Liver (tissue), 9 donors: ENCODE data around the gene CMC2. TPM values are rescaled to one million over a fixed set of nuclear protein-coding genes. Genes with fewer than 3 reads are reported as not detected.

Source experiments
- DNase-seq: peaks from one replicate; pipeline ENCODE4 v3.0.0-alpha.2; 2017; ENCODE audit warnings: low spot score
- H3K27ac ChIP-seq, 2 donors: one replicate each; pipeline ENCODE4 v1.7.0; 2013; ENCODE audit warnings: inconsistent platforms in 2 of 2, low read length in 2 of 2, control low read depth in 1 of 2, low read depth in 1 of 2, mild to moderate bottlenecking in 1 of 2
- H3K27me3 ChIP-seq, 4 donors: one replicate each; pipeline versions ENCODE4 v1.6.1 to v1.7.0; 2013; ENCODE audit warnings: low read length in 3 of 4, inconsistent platforms in 1 of 4, mild to moderate bottlenecking in 1 of 4, moderate library complexity in 1 of 4; ENCODE audit not compliant: control insufficient read depth in 4 of 4, insufficient read depth in 4 of 4
- H3K36me3 ChIP-seq, 4 donors: one replicate each; pipeline versions ENCODE4 v1.6.1 to v1.7.0; 2013; ENCODE audit warnings: low read length in 3 of 4, mild to moderate bottlenecking in 3 of 4, low read depth in 1 of 4, moderate library complexity in 1 of 4; ENCODE audit not compliant: control insufficient read depth in 4 of 4, insufficient read depth in 3 of 4
- H3K4me1 ChIP-seq, 4 donors: one replicate each; pipeline versions ENCODE4 v1.6.1 to v1.7.0; 2013; ENCODE audit warnings: low read length in 3 of 4, mild to moderate bottlenecking in 3 of 4, moderate library complexity in 1 of 4; ENCODE audit not compliant: control insufficient read depth in 4 of 4, insufficient read depth in 4 of 4
- H3K4me3 ChIP-seq, 3 donors: one replicate each; pipeline versions ENCODE4 v1.6.1 to v1.7.0; 2013; ENCODE audit warnings: low read length in 3 of 3, control low read depth in 1 of 3, low read depth in 1 of 3, mild to moderate bottlenecking in 1 of 3
- H3K9ac ChIP-seq, 2 donors: one replicate each; pipeline ENCODE4 v1.7.0; 2013; ENCODE audit warnings: low read length in 2 of 2, mild to moderate bottlenecking in 2 of 2, moderate library complexity in 2 of 2, control low read depth in 1 of 2, low read depth in 1 of 2
- H3K9me3 ChIP-seq, 4 donors: one replicate each; pipeline versions ENCODE4 v1.6.1 to v1.7.0; 2013; ENCODE audit warnings: low read length in 3 of 4; ENCODE audit not compliant: control insufficient read depth in 4 of 4
- EGR1 ChIP-seq, 2 donors: IDR thresholded peaks; 2 replicates each; pipeline ENCODE4 v1.6.1; 2016 to 2018; ENCODE audit warnings: antibody characterized with exemption in 2 of 2, low read depth in 2 of 2
- FOXA1 ChIP-seq: IDR thresholded peaks from 2 replicates; pipeline ENCODE4 v1.6.1; 2016; ENCODE audit warnings: antibody characterized with exemption
- FOXA2 ChIP-seq: IDR thresholded peaks from 2 replicates; pipeline ENCODE4 v1.6.1; 2016; ENCODE audit warnings: antibody characterized with exemption
- HNF4A ChIP-seq, 2 donors: conservative IDR thresholded peaks; 2 replicates each; pipeline ENCODE4 v1.6.1; 2016; ENCODE audit warnings: antibody characterized with exemption in 2 of 2, mild to moderate bottlenecking in 2 of 2
- HNF4G ChIP-seq: IDR thresholded peaks from 2 replicates; pipeline ENCODE4 v1.6.1; 2016; ENCODE audit warnings: antibody characterized with exemption
- JUND ChIP-seq, 2 donors: IDR thresholded peaks; 2 replicates each; pipeline ENCODE4 v1.6.1; 2016; ENCODE audit warnings: antibody characterized with exemption in 2 of 2
- NR2F2 ChIP-seq: IDR thresholded peaks from 2 replicates; pipeline ENCODE4 v1.6.1; 2016; ENCODE audit warnings: antibody characterized with exemption
- RAD21 ChIP-seq, 2 donors: IDR thresholded peaks; 2 replicates each; pipeline ENCODE4 v1.6.1; 2016; ENCODE audit warnings: antibody characterized with exemption in 2 of 2, mild to moderate bottlenecking in 2 of 2
- SP1 ChIP-seq: IDR thresholded peaks from 2 replicates; pipeline ENCODE4 v1.6.1; 2018; ENCODE audit warnings: antibody characterized with exemption, mild to moderate bottlenecking
- TAF1 ChIP-seq: conservative IDR thresholded peaks from 2 replicates; pipeline ENCODE4 v1.6.1; 2016; ENCODE audit warnings: antibody characterized with exemption, mild to moderate bottlenecking
- WGBS: extraction: QIAGEN DNeasy Blood & Tissue Kit; methylation state at CpG from one replicate; pipeline ENCODE4 v1.1.7; 2013; 5-methylcytosine and 5-hydroxymethylcytosine counted together
- polyA plus RNA-seq, 2 donors: library from polyadenylated mRNA; stranded (reverse) in 1 of 2; unstranded in 1 of 2; fragments of 200-250 nt in 1 of 2; fragments of >200 nt in 1 of 2; fragmentation: Nextera tagmentation in 1 of 2; extraction: Ambion mirVana in 1 of 2; gene quantifications; one replicate each; pipeline versions ENCODE4 v1.2.1 to v1.2.3, GENCODE V29; 2013 to 2015
- total RNA-seq, 2 donors: library from RNA; depleted of rRNA; stranded (reverse); fragments of >200 nt; gene quantifications; one replicate each; pipeline ENCODE4 v1.2.3, GENCODE V29; 2014
- TF ChIP-seq, protein P1 (sequence below): IDR thresholded peaks from 2 replicates; pipeline ENCODE4 v1.6.1; 2016; ENCODE audit warnings: antibody characterized with exemption
- TF ChIP-seq, protein P2 (sequence below): IDR thresholded peaks from 2 replicates; pipeline ENCODE4 v1.6.1; 2016; ENCODE audit warnings: antibody characterized with exemption, mild to moderate bottlenecking
- TF ChIP-seq, protein P3 (sequence below): IDR thresholded peaks from 2 replicates; pipeline ENCODE4 v1.6.1; 2016; ENCODE audit warnings: antibody characterized with exemption
- TF ChIP-seq, protein P4 (sequence below): IDR thresholded peaks from 2 replicates; pipeline ENCODE4 v1.6.1; 2016; ENCODE audit warnings: antibody characterized with exemption
- donor health status: healthy.
- donor health status: healthy.
- donor health status: healthy.
- donor health status: healthy.
- donor health status: healthy.

CMC2 gene
- total and polyA plus RNA-seq, 4 donors = 26.2 to 98.4 (median 42.5) TPM

DNA sequence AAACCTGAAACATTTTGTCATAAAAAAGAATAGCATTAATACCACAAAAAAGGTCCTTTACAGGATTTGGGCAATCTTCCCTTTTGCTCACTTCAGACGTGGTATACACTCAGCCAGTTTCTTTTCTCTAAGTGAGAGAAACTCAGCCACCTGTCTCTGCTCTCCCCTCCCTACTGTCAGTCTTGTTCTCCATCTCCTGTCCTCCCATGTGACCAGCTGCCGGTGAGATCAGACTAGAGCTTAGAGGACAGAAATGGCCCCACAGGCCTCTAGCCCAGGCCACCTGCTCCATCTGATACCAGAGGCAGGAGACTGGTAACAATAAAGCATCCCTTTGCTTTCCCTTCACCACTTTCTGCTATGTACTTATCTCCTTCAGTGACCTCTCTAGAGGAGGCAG, 34.9 kb downstream of the CMC2 start:
- no peak overlapping the region for H3K9ac ChIP-seq
- WGBS = 79% methylated on average over 2 of the region's 2 CpGs
- no peaks in the 10 kb centered on the region for H3K9me3 ChIP-seq
- no peaks in the 10 kb centered on the region for H3K27me3 ChIP-seq
- H3K36me3 ChIP-seq = peaks cover 0 to 2% (median 0%) of the 10 kb centered on the region in 4 donors
- H3K27ac ChIP-seq = no peak overlapping the region
- TF ChIP-seq FOXA1 (no peak), JUND (IDR thresholded peaks at IDR 0.05) (no peak), FOXA2 (no peak), SP1 (no peak), EGR1 (IDR thresholded peaks at IDR 0.05; ENCODE audit: low read depth in 2 of 2) (no peak)
- TF ChIP-seq, protein P1, sequence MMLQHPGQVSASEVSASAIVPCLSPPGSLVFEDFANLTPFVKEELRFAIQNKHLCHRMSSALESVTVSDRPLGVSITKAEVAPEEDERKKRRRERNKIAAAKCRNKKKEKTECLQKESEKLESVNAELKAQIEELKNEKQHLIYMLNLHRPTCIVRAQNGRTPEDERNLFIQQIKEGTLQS = no peak
- TF ChIP-seq, protein P2, sequence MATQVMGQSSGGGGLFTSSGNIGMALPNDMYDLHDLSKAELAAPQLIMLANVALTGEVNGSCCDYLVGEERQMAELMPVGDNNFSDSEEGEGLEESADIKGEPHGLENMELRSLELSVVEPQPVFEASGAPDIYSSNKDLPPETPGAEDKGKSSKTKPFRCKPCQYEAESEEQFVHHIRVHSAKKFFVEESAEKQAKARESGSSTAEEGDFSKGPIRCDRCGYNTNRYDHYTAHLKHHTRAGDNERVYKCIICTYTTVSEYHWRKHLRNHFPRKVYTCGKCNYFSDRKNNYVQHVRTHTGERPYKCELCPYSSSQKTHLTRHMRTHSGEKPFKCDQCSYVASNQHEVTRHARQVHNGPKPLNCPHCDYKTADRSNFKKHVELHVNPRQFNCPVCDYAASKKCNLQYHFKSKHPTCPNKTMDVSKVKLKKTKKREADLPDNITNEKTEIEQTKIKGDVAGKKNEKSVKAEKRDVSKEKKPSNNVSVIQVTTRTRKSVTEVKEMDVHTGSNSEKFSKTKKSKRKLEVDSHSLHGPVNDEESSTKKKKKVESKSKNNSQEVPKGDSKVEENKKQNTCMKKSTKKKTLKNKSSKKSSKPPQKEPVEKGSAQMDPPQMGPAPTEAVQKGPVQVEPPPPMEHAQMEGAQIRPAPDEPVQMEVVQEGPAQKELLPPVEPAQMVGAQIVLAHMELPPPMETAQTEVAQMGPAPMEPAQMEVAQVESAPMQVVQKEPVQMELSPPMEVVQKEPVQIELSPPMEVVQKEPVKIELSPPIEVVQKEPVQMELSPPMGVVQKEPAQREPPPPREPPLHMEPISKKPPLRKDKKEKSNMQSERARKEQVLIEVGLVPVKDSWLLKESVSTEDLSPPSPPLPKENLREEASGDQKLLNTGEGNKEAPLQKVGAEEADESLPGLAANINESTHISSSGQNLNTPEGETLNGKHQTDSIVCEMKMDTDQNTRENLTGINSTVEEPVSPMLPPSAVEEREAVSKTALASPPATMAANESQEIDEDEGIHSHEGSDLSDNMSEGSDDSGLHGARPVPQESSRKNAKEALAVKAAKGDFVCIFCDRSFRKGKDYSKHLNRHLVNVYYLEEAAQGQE = no peak
- TF ChIP-seq, protein P3, sequence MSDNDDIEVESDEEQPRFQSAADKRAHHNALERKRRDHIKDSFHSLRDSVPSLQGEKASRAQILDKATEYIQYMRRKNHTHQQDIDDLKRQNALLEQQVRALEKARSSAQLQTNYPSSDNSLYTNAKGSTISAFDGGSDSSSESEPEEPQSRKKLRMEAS = no peak
- TF ChIP-seq, protein P4, sequence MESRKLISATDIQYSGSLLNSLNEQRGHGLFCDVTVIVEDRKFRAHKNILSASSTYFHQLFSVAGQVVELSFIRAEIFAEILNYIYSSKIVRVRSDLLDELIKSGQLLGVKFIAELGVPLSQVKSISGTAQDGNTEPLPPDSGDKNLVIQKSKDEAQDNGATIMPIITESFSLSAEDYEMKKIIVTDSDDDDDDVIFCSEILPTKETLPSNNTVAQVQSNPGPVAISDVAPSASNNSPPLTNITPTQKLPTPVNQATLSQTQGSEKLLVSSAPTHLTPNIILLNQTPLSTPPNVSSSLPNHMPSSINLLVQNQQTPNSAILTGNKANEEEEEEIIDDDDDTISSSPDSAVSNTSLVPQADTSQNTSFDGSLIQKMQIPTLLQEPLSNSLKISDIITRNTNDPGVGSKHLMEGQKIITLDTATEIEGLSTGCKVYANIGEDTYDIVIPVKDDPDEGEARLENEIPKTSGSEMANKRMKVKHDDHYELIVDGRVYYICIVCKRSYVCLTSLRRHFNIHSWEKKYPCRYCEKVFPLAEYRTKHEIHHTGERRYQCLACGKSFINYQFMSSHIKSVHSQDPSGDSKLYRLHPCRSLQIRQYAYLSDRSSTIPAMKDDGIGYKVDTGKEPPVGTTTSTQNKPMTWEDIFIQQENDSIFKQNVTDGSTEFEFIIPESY = no peak
- peaks cover 4 to 33% (median 22%) of the 10 kb centered on the region in 4 donors for H3K4me1 ChIP-seq
- no peak overlapping the region for H3K4me3 ChIP-seq
- DNase-seq = no peak

DNA sequence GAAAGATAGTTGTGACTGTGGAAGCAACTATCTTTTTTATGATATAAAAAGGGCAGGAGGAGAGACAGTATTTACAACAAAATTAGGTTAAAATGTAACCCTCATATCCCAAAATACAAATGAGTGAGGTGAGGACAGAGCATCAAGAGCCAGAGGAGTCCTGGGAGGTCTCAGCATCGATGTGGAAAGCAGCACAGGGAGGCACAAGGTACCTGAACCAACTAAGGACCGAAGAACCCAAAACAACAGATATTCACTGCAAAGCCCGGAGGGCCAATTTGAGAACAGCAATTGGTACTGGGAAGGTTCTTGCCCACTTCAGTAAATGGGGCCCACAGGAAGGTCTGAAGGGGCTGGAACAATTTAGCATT, 37.6 kb downstream of the CMC2 start:
- Histone ChIP-seq H3K27ac (no peak overlapping the region), H3K27me3 (no peaks in the 10 kb centered on the region), H3K4me1 (peaks cover 3 to 11% (median 4%) of the 10 kb centered on the region in 4 donors), H3K9me3 (no peaks in the 10 kb centered on the region), H3K4me3 (no peak overlapping the region), H3K9ac (no peak overlapping the region), H3K36me3 (no peaks in the 10 kb centered on the region)
- TF ChIP-seq HNF4A (conservative IDR thresholded peaks at IDR 0.05) (no peak), RAD21 (IDR thresholded peaks at IDR 0.05) (no peak), TAF1 (no peak), FOXA2 (no peak), NR2F2 (no peak), HNF4G (no peak), JUND (IDR thresholded peaks at IDR 0.05) (no peak), FOXA1 (no peak), EGR1 (IDR thresholded peaks at IDR 0.05; ENCODE audit: low read depth in 2 of 2) (no peak)
- TF ChIP-seq, protein P3 = no peak
- TF ChIP-seq, protein P4 = no peak
- whole genome bisulfite sequencing = 91% methylated on average over 3 of the region's 3 CpGs
- DNase-seq = no peak
